ENCODE measurements around the gene WLS.

DNA sequence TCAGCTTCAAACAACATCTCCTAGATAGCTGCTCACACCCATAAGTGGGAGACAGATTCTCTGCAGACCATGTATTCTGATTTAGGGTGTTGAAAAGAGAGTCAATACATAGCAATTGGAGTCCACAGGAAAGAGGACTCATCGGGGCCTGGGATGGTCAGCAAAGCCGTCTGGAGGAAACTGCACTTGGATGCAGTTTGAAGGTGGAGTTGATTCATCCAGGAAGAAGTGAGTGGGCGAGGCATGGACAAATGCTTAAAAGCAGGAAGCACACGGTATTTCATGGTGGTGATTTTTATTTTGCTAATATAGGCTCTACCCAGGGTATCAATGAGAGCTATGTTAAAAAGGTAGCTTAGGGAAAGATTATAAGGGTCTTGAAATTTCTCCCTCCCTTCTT is 145.1 kb downstream of the WLS start:
- TF ChIP-seq, protein P1, sequence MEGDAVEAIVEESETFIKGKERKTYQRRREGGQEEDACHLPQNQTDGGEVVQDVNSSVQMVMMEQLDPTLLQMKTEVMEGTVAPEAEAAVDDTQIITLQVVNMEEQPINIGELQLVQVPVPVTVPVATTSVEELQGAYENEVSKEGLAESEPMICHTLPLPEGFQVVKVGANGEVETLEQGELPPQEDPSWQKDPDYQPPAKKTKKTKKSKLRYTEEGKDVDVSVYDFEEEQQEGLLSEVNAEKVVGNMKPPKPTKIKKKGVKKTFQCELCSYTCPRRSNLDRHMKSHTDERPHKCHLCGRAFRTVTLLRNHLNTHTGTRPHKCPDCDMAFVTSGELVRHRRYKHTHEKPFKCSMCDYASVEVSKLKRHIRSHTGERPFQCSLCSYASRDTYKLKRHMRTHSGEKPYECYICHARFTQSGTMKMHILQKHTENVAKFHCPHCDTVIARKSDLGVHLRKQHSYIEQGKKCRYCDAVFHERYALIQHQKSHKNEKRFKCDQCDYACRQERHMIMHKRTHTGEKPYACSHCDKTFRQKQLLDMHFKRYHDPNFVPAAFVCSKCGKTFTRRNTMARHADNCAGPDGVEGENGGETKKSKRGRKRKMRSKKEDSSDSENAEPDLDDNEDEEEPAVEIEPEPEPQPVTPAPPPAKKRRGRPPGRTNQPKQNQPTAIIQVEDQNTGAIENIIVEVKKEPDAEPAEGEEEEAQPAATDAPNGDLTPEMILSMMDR (IDR thresholded peaks at IDR 0.05; ENCODE audit: low read length): no peak
- no peak for TF ChIP-seq EZH2 (optimal IDR thresholded peaks at IDR 0.05; ENCODE audit: low read depth, low read length)
